HG03460 (cell line): ENCODE results near the gene HOXC10.

Experiments
- ATAC-seq: cut with Tn5 transposase; IDR thresholded peaks from one replicate; pipeline ENCODE4 v1.9.1; 2021; ENCODE audit not compliant: unreplicated experiment

HOXC10 gene

GRCh38 chr12:53984901-53985691 is at the start of gene HOXC10:
HOXC10 (plus strand) TSS chr12:53985146; CDS start chr12:53985260, 114 bp downstream.
- ATAC-seq: no peak

DNA sequence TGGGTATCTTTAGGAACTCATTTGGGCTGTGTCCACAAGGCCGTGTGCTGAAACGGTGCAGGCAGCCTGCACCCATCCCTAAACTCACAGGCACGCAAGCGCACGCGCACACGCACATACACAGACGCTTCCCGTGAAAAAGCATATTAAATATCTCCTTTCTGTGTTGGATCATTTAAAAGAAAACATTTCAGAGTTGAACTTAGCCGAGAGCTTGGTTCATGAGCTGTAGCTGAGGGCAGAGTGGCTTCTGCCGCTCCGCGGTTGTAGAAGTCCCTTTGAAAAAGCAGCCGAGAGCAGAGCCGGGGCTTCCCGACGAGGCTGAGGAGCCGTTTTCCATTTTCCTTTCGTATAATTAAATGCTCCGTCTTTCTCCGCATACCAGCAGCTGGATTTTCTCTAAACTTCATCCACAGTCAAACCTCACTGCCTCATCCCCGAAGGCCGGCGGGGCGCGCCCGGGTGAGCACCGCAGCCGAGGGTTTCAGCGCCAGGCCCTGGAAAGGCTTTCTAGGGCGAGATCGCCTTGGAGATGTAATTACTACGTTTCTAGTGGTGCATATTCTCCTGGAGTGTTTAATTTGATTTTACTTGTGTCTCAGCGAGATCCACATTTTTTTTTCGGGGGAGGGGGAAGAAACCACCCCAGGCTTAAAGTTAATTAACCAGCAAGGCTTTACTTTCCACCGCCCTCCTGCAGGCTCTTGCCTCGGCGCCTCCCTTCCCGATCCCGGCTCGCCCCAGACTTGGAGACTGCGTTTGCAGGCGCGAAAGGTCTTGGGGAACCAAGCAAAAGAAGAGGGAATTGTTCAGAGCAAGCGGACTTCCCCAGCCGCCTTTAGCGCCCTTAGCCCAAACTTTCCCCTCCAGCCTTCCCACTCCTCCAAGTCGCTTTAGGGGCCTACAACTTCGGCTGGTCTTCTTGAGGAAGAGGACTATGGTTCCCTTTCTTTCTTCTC is 49.3 kb upstream of the HOXC10 start:
- ATAC-seq: no peak

- no peak for ATAC-seq
Observed at GRCh38 chr12:53937099-53937498, 47.8 kb upstream of the HOXC10 start.

DNA sequence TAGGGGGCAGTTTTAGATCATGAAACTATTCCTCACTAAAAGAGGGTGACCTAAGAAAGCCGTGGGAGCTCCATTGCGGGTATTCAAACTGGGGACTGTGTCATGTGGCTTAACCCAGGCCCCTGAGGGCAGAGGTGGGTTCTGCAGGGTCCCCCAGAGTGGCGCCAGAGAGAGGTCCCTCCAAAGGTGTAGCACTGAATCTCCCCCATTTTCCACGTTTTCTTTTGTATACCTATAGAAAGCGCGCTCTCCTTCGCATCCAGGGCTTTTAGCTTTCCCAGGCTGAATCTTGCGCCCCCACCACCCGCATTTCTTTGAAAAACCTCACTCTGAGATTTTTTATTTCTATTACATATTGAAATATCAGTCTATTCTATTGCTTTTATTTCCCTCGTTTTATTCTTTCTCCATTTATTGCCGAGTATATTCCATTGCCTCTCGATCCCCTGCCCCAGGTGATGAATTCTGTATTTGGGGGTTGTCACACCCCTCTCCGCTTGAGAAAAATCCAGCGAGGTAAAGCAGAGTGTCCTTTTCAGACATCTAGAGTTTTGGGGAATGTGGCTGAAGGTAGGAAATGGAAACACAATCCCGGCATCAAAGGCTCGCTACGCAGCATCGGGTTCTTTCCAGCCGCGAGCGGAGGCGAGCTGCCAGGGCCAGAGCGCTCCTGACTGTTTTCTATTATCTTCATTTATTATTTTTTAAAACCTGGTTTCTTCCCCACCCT is 47.2 kb upstream of the HOXC10 start:
- no peak for ATAC-seq

DNA sequence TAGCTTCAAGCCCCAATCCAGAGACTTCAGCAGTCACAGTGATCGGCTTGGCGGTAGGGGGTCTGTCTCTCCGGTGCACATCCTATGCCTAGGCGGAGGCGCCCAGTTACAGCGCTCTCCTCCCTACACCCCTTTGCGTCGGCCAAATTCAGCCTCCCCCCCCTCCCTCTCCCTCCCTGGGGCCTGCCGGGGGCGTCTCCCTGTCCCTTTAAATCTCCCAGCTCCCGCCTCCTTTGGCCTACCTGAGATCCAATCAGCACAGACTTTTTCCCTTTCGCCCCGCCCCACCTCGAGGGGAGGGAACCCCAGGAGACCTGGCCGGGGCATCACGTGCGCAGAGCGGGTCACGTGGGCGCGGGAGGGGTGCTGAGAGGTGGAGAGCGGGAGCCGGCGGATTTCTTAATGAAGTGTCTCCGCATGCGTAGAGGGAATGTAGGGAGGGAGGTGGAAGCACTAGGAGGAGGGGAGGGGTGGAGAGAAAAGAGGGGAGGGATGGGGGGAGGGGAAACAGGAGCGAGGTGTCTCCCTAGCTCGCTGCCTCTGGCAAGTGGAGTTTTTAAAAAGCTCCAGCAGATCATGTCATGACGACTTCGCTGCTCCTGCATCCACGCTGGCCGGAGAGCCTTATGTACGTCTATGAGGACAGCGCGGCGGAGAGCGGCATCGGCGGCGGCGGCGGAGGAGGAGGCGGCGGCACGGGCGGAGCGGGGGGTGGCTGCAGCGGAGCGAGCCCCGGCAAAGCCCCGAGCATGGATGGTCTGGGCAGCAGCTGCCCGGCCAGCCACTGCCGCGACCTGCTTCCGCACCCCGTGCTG is 46.4 kb upstream of the HOXC10 start, which contains the start of gene HOXC13:
Gene HOXC13 (plus strand): TSS at position 506 of the 815 bp plus-strand sequence. CDS start 76 bp downstream, at position 582.
- no peak for ATAC-seq

DNA sequence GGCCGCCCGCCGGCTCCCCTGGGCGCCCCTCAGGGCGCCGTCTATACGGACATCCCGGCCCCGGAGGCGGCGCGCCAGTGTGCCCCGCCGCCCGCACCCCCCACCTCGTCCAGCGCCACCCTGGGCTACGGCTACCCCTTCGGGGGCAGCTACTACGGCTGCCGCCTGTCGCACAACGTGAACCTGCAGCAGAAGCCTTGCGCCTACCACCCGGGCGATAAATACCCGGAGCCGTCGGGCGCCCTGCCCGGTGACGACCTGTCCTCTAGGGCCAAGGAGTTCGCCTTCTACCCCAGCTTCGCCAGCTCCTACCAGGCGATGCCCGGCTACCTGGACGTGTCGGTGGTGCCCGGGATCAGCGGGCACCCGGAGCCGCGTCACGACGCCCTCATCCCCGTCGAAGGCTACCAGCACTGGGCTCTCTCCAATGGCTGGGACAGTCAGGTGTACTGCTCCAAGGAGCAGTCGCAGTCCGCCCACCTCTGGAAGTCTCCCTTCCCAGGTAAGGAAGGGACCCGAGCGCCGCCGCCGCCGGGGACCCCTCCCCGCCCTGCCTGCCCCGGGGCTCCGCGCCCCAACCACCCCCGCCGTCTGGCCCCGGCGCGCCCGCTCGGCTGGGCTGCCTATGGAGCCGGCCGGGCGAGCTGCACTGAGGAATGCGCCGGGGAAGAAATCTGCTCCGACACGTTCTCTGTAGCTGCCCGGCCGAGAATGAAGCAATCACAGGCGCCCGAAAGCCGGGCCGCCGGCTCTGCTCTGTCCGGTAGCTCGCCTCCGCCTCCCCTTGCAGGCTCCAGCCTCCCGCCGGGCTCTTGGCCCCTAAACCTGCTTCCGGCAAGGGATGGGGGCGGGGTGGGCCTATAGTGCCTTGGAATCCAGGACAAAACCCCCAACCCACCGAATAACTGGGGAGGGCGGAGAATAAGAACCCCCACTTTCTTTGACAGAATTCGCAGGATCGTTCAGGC is 45.5 kb upstream of the HOXC10 start:
- ATAC-seq: no peak

- ATAC-seq: no peak
Observed at GRCh38 chr12:53940443-53941014, 44.4 kb upstream of the HOXC10 start.

DNA sequence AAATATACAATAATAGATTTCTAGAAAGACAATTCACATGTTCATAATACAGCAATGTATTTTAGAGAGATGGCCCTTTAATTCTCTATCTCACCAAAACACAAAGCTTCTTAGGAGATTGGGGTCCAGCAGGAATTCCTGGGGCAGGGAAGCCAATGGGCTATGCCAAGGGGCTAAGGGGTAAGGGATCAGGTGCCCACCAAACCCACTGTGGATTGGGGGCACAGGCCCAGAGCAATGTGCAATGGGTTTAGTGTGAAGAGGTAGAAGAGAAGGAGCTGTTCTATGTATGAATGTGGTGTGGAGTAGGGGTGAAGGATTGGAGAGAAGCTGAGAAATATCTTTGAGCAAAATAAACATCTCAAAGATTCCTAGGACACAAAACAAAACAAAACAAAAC is 43.8 kb upstream of the HOXC10 start:
- ATAC-seq: no peak

- ATAC-seq: no peak
Observed at GRCh38 chr12:53941750-53942149, 43.2 kb upstream of the HOXC10 start.

DNA sequence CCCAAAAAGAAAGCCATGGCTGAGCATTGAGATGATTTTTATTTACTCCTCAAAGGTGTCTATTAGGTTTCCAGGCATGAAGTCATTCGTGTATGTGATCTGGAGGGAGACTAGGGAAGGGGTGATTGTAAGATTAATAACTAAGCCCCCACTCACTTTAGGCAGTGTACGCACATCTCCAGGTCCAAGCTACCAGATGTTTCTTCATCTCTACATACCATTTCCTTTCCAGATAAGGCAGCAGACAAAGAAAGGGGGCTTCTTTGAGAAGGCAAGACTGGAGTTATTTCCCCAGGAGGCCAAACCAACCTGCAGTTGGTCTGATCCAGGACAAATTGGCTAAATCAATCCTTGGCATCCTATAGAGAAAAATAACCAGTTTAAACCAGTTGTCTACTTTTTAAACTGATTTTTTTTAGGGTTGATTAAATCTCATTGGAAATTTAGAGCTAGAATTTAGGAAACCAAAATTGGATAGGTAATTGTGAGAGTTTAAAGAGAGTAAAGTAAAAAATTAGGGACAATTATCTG is 42.4 kb upstream of the HOXC10 start:
- ATAC-seq: no peak

DNA sequence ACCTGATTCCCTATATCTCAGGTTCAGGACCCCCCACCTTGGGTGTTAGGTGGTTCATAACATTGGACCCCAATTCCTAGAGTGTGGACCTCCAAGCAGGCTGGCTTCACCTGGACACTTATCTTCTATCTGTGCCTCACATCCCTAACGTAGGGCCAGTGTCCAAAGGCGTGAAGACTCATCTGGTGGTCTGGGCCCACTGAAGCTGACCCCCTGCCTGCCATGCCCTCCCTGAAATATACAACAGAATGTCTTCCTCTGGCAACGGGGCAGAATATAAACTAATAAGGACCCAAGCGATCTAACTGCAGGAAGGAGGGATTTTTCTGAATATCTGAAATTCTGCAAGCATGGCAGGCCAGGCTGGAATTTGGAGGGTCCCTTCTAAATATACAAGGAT is 40.7 kb upstream of the HOXC10 start:
- ATAC-seq: no peak

GRCh38 chr12:53944907-53945847 is 39.8 kb upstream of the HOXC10 start:
- no peak for ATAC-seq

DNA sequence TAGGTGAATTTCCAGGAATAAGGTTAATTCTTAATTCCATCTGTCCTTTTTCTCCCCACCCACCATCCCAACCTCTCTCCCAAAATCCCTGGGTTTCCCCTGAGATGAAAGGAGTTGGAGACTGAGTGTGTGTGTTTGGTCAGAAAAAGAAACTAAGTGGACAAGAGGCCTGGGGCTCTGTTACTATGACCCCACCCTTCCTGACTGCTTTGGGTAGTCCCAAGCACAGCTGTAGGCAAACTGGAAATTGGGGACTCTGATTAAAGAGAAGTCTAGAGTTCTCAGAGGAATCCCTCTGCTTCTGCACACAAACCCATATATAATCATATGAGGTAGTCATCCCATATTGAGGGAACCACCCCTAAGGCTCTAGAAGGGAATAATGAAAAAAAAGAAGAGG is 37.2 kb upstream of the HOXC10 start:
- ATAC-seq: no peak

- ATAC-seq: no peak
Observed at GRCh38 chr12:53948650-53949593, 36.0 kb upstream of the HOXC10 start.

- no peak for ATAC-seq
Observed at GRCh38 chr12:53949631-53950436, 35.1 kb upstream of the HOXC10 start.

GRCh38 chr12:53950437-53950773 is 34.5 kb upstream of the HOXC10 start:
- no peak for ATAC-seq
